A549 treated with Mapracorat at 1 μM for 4 hours (cell line): ENCODE results near the gene ITGB3. TPM values are rescaled to one million over a fixed set of nuclear protein-coding genes. Genes with fewer than 3 reads are reported as not detected.

ENCODE experiments used
- total RNA-seq: library from RNA; stranded (reverse); fragments of 200-300 nt; extraction: Qiagen RNA extraction; gene quantifications from 5 replicates; pipeline ENCODE4 v1.2.3, GENCODE V29; 2022

Gene ITGB3
- total RNA-seq = 2.2 to 5.5 TPM (median 4.4 TPM) in 5 replicates

GRCh38 chr17:47253541-47254402, at the start of gene ITGB3:
ITGB3 (plus strand) TSS chr17:47253827; CDS start chr17:47253862, 35 bp downstream.

GRCh38 chr17:47208744-47209488, 44.7 kb upstream of the ITGB3 start, which contains the start of gene MYL4:
MYL4 (plus strand) TSS chr17:47209348; CDS start chr17:47209423, 75 bp downstream.

GRCh38 chr17:47323382-47324223, 70.0 kb downstream of the ITGB3 start, which contains the start of gene EFCAB13:
EFCAB13 (plus strand) TSS chr17:47323955; CDS start chr17:47328354, 4,399 bp downstream.

Other genes with a start within 250 kb of the ITGB3 start
- 61.6 to 83.9 TPM (median 79.1 TPM) in 5 replicates for gene CDC27, start 64.5 kb upstream of the ITGB3 start, total RNA-seq
- gene MYL4, start 44.5 kb upstream of the ITGB3 start, total RNA-seq = 0.29 to 0.39 TPM (median 0.31 TPM) in 4 of 5 replicates, not detected in the other
- 1.8 to 3.2 TPM (median 1.9 TPM) in 5 replicates for gene EFCAB13, start 70.1 kb downstream of the ITGB3 start, total RNA-seq